Measurements from ENCODE around the gene MACROD2.

The MACROD2 gene

DNA sequence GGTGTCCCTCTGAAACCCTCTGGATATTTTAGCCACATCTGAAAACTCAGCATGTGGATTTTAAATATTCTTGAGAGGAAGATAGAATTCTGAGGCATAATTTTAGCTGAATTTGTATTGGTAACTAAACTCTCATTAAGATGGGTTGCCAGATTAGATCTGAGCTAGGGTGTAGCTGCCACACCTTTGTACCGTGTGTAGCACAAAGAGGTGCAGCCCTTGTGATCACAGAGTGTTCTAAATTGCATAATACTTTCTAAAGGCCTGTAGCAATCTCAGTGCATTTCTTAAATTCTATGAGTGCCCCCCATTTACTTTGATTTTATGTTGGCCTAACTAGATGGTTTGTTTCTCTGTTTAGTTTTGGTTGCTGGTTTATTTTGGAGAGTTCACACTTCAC, 289.1 kb downstream of the MACROD2 start:
- no peak for DNase-seq

DNA sequence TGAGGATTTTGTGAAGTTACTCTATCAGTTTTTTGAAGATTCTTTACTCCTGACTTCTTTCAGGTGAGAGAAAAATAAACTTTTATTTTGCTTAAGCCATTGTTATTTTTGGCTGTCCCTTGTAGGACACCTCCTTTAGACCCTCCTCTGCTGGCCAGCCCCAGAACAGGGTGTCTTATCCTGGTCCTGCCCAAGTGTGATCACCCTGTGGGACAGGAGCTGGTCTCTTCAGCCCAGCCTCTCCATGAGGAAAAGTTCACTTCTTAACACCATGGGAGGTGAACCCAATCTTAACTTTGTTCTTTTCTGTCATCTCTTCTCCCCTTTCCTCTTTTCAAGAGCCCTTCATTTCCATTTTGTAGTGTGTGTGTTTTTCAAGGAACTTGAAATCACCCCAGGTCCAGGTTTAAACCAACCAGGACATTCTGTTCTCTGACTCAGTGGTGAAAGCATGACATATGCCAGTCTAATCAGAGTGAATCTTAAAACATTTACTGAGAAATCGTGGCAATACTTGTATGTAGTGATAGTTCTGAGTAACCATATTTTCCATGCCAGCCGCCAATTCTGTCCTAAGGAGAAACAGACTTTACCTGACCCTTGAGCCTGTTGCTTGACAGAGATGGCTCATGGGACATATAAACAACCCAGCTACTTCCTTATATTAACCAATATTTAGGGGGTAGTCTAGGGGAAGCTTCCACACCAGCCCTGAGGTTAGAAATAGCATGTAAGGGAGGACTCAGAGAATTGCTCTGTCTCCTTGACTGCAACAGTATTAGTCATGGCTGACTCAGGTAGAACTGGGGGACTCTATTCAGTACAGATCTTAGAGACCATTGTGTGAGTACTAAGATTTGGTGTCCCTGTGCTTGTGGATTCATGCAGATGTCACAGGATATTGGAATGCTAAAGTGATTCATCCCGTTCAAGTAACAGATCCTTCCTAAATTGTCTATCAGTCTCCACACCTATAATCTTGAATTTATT, 293.3 kb downstream of the MACROD2 start:
- no peak for DNase-seq

DNA sequence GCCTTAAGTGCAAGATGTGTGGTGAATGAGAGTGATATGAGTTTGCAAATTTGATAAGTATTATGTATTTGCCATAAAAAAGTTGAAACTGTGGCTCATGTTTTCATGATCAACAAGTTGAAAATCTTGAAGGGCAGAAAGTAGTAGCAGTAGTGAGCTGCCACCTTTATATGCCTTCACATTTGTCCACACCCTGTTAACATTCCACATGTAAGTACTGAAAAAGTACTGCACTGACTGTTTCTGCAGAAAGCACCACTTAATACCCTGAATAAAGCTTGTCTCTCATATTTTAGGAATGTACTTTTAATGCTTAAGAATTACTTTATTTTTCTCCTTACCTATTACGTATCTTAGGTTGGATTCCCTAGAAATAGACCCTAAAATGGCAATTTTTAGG, 296.2 kb downstream of the MACROD2 start:
- no peak for DNase-seq

DNA sequence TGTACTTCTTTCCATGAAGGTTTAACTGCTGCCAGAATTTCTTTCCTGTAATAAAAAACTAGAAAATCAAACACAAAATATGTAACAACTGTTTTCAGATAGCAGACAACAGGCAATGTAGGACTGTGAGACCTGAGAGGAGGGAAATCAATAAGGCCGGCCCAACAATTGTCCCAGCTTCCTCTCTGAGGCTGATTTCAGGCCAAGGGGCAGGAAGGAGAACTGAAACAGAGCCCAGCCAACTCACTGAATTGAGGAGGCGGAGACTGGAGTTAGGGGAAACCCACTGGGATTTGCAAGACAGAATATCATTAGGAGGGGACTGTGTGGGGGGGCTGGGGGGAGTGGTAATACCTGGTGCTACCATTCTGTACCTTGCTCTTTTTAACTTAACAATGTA, 299.9 kb downstream of the MACROD2 start:
- DNase-seq, result no peak

DNA sequence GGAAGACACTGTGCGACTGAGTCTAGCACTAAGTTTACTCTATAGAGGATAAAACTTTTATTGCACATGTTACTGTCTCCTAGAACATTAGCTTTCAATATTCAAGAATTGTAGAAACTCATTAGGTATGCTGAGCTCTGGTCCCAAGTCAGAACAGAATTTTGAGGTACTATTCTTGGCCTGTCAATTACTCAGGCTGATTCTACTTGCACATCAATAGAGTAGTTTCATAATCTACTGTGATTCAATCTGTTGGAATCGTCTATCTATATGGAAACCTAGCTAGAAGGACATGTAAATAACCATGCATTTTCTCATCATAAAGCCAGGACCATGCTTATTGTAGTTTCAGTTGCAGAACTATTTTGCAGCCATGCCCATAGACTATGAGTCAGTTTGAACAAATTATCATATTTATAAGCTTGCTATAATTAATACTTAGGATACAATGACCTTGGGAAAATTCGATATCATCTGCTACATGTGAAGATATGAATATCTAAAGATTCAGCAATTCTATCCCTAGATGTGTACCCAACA, 300.5 kb downstream of the MACROD2 start:
- DNase-seq, result no peak

DNA sequence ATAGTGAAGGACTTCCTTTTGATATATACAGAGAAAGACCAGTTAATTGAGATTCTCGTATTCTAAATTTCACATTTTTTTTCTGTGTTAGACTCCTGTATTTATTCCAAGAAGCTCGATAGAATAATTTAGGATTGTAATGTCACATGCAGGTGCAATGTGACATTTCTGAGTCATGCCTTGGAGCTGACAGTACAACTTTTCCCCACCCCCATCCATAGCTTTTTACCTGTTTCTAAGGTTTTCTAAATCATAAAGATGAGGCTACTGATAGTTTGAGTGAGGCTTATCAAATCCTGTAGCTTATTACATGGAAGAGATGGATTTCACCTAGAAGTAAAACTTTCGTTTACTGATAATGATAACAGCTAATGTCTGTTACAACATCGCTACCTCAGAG, 304.5 kb downstream of the MACROD2 start:
- no peak for DNase-seq

DNA sequence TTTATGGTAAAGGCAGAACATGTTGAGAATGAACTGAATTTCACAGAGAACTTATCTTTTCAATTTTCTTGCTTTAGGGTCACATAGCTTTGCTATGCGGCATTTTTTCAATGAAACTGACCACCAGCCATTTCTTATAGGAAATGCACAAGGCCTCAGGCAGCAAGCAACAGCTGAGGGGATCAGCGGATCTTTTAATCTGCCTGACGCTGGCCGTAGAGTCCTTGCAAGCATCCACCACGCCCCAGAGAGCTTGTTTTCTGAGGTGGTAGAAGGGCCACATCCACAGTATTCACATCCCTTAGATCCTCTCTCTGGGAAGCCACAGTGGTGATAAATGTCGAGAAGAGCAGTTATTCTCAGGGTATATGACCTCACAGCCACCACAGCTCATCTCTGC, 307.8 kb downstream of the MACROD2 start:
- DNase-seq, result no peak

DNA sequence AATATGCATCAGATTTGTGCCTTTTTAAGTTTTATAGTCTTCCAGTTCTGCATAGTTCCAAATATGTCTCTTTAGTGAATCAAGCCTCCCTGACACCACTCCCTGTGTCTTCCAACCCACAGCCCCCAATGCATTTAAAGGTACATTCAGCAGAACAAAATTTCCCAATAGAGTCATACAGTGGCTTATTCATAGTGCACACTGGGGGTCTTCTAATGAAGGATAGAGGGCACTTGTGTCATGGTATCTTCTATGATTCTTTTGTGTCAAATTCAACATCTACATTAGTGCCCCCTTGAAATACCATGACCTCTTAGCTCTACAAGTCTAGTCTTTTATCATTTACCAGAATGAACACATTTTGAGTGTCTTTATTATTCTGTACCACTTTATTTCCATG, 308.3 kb downstream of the MACROD2 start:
- no peak for DNase-seq

DNA sequence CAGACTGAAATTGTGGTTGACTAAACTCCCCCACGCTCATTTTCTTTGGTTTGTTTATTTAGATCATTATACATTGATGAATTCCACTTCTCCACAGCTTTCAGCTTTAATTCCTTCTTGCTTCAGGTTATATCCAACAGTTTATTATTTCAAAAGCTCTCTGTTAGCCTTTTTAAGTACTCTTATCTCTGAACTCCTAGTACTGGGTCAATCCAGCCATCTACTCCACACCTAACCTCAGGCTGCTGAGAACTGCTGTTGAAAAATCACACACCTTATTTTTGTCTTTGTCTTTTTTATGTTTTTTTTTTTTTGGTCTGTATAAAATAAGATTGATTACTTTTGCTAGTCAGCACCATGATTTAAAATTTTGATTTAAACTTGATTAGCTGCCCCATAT, 309.2 kb downstream of the MACROD2 start:
- no peak for DNase-seq

DNA sequence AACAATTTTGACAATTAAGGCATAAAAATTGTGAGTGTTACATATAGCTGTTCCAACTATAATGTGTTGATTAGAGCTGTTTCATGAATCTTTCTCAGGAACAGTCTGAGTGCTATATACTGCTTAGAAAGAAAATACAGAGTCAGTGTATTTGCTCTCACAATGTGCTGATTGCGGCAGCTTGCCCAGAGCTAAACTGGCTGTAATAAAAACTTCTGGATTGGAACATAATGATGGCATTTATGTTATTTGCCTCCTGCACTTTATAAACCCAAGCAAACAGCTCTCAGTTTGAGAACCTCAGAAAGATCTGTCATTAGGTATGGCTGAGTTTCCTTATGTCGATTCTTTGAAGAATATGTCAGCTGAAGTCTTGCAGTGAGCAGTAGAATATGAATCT, 312.6 kb downstream of the MACROD2 start:
- DNase-seq, result no peak

DNA sequence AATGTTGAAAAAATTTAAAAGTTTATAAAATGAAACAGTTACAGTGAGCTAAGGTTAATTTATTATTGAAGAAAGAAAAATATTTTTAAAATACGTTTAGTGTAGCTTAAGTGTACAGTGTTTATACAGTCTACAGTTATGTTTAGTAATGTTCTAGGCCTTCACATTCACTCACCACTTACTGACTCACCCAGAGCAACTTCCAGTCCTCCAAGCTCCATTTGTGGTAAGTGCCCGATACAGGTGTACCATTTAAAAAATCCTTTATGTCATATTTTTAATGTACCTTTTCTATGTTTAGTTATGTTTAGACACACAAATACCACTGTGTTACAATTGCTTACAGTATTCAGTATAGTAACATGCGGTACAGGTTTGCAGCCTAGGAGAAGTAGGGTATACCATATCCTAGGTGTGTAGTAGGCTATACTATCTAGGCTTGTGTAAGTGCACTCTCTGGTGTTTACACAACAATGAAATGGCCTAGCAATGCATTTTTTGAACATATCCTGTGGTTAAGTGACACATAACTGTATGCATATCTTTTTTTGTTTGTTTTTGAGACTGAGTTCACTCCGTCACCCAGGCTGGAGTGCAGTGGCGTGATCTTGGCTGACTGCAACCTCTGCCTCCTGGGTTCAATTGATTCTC, 315.8 kb downstream of the MACROD2 start:
- DNase-seq, result no peak

DNA sequence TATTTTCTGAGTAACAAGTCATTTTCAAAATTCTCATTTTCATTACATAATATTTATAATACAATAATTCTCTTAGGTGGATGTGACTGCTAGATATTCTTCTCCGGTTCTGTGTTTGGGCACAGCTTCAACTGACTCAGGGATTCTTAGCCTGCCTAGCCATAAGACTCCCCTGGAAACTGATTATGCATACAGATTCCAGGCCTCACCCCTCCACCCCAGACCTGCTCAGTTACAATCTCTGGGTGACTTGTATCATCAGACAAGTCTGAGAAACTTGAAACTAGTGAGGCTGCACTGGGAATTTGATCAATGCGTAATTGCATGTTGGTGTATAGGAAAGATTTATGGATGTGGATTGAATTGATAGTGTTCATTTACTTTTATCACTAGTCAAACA, 316.7 kb downstream of the MACROD2 start:
- no peak for DNase-seq

DNA sequence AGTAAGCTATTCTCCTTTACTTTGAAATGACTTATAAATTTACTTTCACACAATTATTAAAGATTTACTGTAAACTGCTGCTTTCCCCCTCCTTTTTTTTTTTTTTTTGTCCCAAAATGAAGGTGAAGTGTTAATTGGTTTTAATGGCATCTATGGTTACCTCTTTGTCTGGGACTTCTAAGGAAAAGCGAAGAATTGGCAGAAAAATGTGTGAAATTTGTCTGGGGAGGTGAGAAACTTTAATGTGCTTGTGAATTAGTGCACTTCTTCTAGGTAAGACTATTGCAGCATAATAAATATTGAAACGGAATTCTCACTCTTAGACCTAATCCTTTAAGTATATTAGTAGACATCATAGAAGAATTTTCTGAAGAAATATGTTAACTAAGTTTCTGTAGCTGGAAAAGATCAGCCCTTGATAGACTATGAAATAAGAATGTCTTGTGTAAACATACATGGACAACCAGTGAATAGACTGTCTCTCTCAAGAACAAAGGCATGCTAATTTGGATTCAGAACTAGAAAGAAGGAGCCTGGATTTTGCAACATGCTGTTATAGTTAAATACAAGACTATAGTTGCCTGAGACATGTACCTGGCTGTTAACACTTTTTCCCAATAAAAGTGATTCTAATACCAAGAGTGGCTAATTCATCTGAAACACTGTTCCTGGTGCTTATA, 318.2 kb downstream of the MACROD2 start:
- no peak for DNase-seq

DNA sequence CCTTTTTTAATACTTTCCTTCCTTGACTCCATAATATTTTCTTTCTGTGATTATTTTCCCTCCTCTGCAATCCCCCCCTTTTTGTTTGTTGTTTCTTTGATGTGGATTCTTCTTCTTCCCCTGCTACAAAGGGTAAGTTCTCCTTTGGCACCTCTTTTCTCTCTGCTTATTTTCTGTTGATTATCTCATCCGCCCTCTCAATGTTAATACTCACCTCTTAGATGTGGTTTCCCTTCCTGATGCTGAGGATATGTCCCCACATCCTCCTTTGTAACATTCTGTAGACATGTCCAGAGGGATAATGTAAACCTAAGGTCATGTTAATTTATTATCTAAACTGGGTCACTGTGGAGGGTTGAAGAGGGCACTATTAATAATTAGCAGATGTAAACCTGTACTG, 324.4 kb downstream of the MACROD2 start:
- no peak for DNase-seq

DNA sequence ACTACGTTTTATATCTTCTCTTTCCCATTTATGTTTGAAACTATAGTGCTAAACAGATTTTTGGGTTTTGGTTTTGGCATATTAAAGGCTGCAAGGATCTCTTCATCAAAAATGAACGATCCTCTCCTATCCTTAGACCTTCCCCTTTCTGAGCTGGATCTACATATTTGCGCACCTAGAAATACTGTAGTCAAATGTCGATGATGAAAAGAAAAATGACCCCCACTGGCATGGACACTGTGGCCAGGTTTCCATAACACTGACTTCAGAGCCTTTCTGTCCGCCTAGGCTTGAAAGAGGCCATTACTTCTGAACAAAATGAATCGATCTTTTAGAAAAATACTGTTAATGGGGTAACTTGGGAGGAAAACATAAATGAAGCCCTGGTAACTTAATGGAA, 336.3 kb downstream of the MACROD2 start:
- no peak for DNase-seq

DNA sequence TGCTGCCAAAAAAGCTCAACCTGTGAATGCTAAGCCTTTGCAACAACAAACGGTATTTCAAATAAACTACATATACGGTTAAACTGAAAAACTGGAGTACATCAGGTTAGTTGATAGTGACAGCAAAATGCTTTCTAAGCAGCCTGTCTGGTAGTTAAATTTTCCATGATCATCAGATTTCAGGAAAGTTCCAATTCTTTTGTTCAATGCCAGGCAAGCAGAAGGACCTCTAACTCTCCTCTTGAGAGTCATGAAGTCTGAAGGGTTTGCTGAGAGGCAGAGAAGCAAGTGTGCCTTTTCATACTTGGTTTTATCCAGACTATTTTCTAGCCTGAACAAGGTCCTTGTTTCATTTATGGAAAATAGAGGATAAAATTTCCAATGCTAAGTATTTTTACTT, 337.6 kb downstream of the MACROD2 start:
- no peak for DNase-seq

DNA sequence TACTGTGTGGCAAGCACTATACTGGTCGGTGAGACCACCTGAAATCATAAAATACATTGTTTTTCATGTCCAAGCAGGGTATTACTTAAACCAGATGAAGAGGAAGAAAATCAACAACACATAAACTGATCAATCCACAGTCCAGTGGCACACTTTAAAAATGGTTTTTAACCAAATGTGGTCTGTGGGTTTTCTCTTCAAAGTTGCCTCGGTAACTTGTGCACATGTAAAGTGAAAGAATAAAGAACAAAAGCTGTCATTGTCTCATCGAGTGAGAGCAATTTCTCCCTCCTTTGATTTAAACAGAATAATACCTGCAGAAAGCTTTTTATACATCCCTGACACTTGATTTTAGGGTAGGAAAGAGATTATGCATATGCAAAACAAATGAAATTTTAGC, 338.4 kb downstream of the MACROD2 start:
- DNase-seq, result no peak

DNA sequence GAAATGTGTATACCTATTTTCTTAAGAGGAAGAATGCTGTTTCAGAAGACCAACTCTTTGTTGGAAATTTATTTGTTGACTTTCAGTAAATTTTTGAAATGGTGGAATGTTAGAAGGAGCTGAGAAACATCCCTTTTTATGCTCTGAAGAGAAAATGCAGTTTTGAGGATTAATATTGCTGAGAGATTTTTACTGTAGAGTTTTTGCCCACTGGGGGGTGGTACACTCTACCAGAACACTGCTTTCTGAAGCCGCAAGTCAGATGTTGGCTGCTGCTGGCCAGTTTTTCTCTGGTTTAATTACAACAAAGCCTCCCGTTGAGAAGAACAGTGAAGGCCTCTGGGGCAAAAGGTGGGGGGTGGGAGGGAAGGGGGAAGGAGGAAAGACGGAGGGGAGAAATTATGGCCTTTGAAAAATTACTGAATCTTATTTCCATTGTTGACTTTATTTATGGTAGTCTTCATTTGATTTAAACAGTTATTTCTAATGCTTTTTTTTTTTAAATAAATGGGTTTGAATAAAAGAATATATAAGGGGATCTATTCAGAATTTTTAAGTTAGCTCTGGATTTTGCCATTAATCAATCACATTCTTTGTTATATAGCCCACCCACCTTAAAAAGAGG, 339.1 kb downstream of the MACROD2 start:
- DNase-seq, result no peak

DNA sequence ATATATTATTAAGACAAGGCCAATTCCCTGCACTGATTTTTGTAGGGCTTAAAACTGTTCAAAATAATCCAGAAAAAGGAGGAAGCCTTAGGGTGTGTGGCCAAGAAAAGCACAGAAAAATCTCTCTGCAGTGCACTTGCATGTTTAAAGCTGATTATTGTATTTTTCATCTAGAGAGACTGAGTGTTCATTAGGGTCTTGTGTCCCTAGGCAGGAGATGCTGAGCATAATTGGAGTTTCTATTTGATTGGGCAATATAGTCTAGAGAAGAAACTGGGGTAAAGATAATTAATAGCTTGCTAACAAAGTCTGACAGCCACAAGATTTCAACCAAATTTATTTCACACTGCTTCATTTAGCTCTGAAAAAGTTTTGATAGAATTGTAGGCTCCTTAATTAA, 339.7 kb downstream of the MACROD2 start:
- no peak for DNase-seq

DNA sequence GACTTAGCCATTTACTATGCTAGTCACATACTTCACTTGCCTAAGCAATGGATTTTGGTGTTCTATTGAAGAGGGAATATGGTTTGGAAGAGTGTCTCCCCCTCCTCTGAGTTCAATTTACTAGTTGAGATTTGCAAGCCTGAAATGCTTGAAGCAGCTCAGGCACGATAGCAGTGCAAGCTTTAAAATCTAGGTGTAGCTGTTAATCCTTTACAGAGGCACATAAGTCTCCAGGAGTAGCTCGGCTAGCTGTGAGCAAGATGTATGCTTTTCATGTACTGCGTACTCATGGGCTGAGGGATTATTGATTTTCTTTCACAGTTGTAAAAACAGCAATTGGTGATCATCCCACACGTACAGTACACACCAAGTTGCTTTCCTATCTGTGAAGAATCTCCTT, 341.4 kb downstream of the MACROD2 start:
- DNase-seq, result no peak

DNA sequence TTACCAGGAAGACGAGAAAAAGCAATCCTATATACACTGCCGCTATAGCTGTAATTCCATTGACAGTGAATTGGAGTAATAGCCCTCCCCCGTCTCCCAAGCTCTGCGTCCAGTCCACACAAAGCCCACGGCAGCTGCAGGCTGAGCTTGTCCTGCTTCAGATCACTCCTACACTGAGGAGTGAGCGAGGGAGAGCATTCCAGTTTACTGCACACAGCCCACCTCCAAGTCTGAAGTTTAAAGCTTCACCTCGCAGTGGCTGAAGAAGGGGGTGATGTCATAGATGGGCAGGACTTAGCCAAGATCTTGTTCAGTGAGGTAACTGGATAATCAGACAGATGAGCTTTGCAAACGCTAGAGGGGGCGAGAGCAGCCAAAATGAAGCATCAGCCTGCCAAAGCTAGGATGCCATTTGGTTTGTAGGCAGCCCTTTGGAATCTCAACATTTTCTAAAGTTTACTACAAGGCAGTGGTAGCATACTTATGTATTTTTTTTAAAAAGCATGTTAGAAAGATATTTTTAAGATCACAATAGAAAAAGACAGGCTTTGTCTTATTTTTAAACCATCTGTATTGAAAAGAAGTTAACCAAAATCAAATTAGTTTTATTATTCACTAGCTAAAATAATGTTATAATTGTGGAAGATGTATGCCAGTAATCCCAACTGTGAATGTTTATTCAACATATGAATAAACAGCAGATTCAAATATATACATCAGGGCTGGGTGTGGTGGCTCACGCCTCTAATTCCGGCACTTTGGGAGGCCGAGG, 342.3 kb downstream of the MACROD2 start, which contains the start of gene FLRT3:
Gene FLRT3 (minus strand): TSS at position 213 of the 772 bp plus-strand sequence. CDS start 10,106 bp downstream, outside the sequence.
- DNase-seq, result no peak

DNA sequence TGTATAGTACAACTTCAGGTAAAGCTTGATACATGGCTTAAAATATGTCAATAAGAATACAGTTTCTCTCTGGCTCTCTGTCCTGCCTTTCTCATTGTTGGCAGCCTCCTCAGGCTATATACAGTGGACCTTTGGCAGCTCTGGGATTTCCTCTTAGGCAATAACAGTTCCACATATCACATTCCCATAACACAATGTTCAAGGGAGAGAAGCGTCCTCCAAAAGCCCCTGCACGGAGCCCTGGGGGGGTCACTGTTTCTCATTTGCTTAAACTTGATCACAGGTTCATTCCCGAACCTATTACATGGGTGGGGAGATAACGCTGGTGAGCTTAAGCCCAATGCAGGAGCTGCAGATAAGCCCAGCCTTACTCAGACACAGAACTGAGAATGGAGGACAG, 346.5 kb downstream of the MACROD2 start:
- DNase-seq, result no peak
